ENCODE measurements around the gene GLTP. TPM values are rescaled to one million over a fixed set of nuclear protein-coding genes. Genes with fewer than 3 reads are reported as not detected.

GLTP gene
- total and polyA plus RNA-seq, 2 donors (not counting 1 experiment from before 2014, with no cell fraction given): 51.2 to 67.9 TPM

- Histone ChIP-seq H4K20me1 (ENCODE audit: control insufficient read depth, extremely low read depth, insufficient read depth, low read length) (no peaks in the 10 kb centered on the region), H3K4me3 (replicated peaks in 1 of 4; ENCODE audit: control extremely low read depth in 1 of 4, insufficient read depth in 1 of 4, low read depth in 3 of 4, low read length in 4 of 4) (no peak overlapping the region), H3K4me2 (ENCODE audit: extremely low read depth, insufficient read depth, low read length) (no peak overlapping the region), H3K79me2 (ENCODE audit: control insufficient read depth, insufficient read depth, low read length) (no peaks in the 10 kb centered on the region), H3K27me3 (ENCODE audit: control insufficient read depth, insufficient read depth, low read length) (peaks cover under 1% of the 10 kb centered on the region), H3K27ac (ENCODE audit: insufficient read depth, low read length) (no peak overlapping the region), H2AFZ (ENCODE audit: low read length) (no peak overlapping the region), H3K4me1 (ENCODE audit: control insufficient read depth, extremely low read depth, insufficient read depth, low read length) (peaks cover 3% of the 10 kb centered on the region), H3K9me3 (ENCODE audit: control insufficient read depth, insufficient read depth, low read depth, low read length) (no peaks in the 10 kb centered on the region), H3K9ac (ENCODE audit: insufficient read depth, low read length) (no peak overlapping the region), H3K36me3 (ENCODE audit: control insufficient read depth, insufficient read depth, low read length) (no peaks in the 10 kb centered on the region)
- TF ChIP-seq EZH2 (IDR thresholded peaks at IDR 0.05; ENCODE audit: low read length, missing control alignments) (no peak), CTCF (conservative IDR thresholded peaks at IDR 0.05 in 1 of 2, IDR thresholded peaks at IDR 0.05 in 1 of 2; ENCODE audit: low read depth in 1 of 2, low read length in 2 of 2) (no peak)
- no peak for DNase-seq (ENCODE audit: low read depth in 2 of 2)
Observed at GRCh38 chr12:109835827-109836226, 44.5 kb downstream of the GLTP start.

- H4K20me1 ChIP-seq (ENCODE audit: control insufficient read depth, extremely low read depth, insufficient read depth, low read length): no peaks in the 10 kb centered on the region
- H3K27ac ChIP-seq (ENCODE audit: insufficient read depth, low read length): no peak within 1 kb of the TSS
- peak within 1 kb of the TSS; percentile 42 for H3K4me2 ChIP-seq (ENCODE audit: extremely low read depth, insufficient read depth, low read length)
- DNase-seq (ENCODE audit: low read depth in 2 of 2): peak; percentile 17 to 53
- H3K4me3 ChIP-seq (replicated peaks in 1 of 4; ENCODE audit: control extremely low read depth in 1 of 4, insufficient read depth in 1 of 4, low read depth in 3 of 4, low read length in 4 of 4): peak within 1 kb of the TSS; percentile 36 to 68 (median 51)
- H3K36me3 ChIP-seq (ENCODE audit: control insufficient read depth, insufficient read depth, low read length): no peaks in the 10 kb centered on the region
- peak within 1 kb of the TSS; percentile 45 for H3K9ac ChIP-seq (ENCODE audit: insufficient read depth, low read length)
- TF ChIP-seq CTCF (conservative IDR thresholded peaks at IDR 0.05 in 1 of 2, IDR thresholded peaks at IDR 0.05 in 1 of 2; ENCODE audit: low read depth in 1 of 2, low read length in 2 of 2) (no peak), EZH2 (IDR thresholded peaks at IDR 0.05; ENCODE audit: low read length, missing control alignments) (no peak)
- H2AFZ ChIP-seq (ENCODE audit: low read length): no peak within 1 kb of the TSS
- H3K4me1 ChIP-seq (ENCODE audit: control insufficient read depth, extremely low read depth, insufficient read depth, low read length): peaks cover 3% of the 10 kb centered on the region
- H3K79me2 ChIP-seq (ENCODE audit: control insufficient read depth, insufficient read depth, low read length): no peaks in the 10 kb centered on the region
- no peaks in the 10 kb centered on the region for H3K9me3 ChIP-seq (ENCODE audit: control insufficient read depth, insufficient read depth, low read depth, low read length)
- peaks cover 5% of the 10 kb centered on the region for H3K27me3 ChIP-seq (ENCODE audit: control insufficient read depth, insufficient read depth, low read length)
Observed at GRCh38 chr12:109833307-109834189, 46.8 kb downstream of the GLTP start, which contains the start of gene TRPV4. TSS of gene TRPV4 (minus strand) at chr12:109833398. CDS start at chr12:109814796, 18,602 bp downstream.

DNA sequence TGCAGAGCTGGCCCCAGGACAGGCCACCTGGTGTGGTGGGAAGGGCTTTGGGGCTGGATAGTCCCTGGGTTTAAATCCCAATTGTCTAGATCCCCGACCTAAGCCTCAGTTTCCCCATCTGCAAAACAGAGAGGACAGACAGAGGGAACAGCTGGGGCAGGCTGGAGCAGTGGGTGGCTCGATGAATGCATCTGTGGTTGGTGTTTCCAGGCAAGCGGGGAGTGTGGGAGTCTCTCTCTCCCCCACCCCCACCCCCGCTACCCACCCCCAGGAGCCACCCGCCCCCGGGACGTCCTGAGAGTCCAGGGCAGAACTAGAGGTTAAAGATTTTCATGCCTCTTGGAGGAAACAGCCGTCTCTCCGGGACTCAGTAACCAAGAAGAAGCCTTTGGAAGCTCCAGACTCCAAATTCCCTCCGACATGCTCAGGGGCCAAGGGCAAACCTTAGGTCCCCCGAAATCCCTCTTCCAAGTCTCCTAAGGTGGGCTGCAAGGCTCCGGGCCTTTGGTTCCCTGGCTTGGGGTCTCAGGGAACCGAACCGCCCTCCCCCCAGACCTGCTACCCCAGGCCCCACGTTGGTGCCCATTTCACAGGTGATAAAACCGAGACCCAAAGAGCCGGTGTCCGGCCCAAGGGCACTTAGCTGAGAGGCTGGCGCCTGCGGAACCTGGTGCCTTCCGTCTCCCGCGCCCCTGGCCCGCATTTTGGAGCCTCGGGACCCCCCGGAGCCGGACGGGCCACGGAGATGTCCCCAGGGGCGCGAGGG, 47.6 kb downstream of the GLTP start:
- DNase-seq (ENCODE audit: low read depth in 2 of 2): no peak
- H3K36me3 ChIP-seq (ENCODE audit: control insufficient read depth, insufficient read depth, low read length): no peaks in the 10 kb centered on the region
- H3K4me3 ChIP-seq (replicated peaks in 1 of 4; ENCODE audit: control extremely low read depth in 1 of 4, insufficient read depth in 1 of 4, low read depth in 3 of 4, low read length in 4 of 4): peak overlapping the region; percentile 36 to 68 (median 51)
- H3K4me2 ChIP-seq (ENCODE audit: extremely low read depth, insufficient read depth, low read length): peak overlapping the region; percentile 20
- H3K27me3 ChIP-seq (ENCODE audit: control insufficient read depth, insufficient read depth, low read length): peaks cover 5% of the 10 kb centered on the region
- no peaks in the 10 kb centered on the region for H4K20me1 ChIP-seq (ENCODE audit: control insufficient read depth, extremely low read depth, insufficient read depth, low read length)
- peak overlapping the region; percentile 45 for H3K9ac ChIP-seq (ENCODE audit: insufficient read depth, low read length)
- H2AFZ ChIP-seq (ENCODE audit: low read length): no peak overlapping the region
- no peak overlapping the region for H3K27ac ChIP-seq (ENCODE audit: insufficient read depth, low read length)
- H3K79me2 ChIP-seq (ENCODE audit: control insufficient read depth, insufficient read depth, low read length): no peaks in the 10 kb centered on the region
- no peak for TF ChIP-seq EZH2 (IDR thresholded peaks at IDR 0.05; ENCODE audit: low read length, missing control alignments)
- TF ChIP-seq CTCF (conservative IDR thresholded peaks at IDR 0.05 in 1 of 2, IDR thresholded peaks at IDR 0.05 in 1 of 2; ENCODE audit: low read depth in 1 of 2, low read length in 2 of 2): no peak
- no peaks in the 10 kb centered on the region for H3K4me1 ChIP-seq (ENCODE audit: control insufficient read depth, extremely low read depth, insufficient read depth, low read length)
- H3K9me3 ChIP-seq (ENCODE audit: control insufficient read depth, insufficient read depth, low read depth, low read length): no peaks in the 10 kb centered on the region
